Measurements from ENCODE around the gene RANBP9. TPM values are rescaled to one million over a fixed set of nuclear protein-coding genes. Genes with fewer than 3 reads are reported as not detected.

RANBP9 gene
- total and polyA plus RNA-seq, 8 donors: 9.6 to 22.2 (median 16.6) TPM

DNA sequence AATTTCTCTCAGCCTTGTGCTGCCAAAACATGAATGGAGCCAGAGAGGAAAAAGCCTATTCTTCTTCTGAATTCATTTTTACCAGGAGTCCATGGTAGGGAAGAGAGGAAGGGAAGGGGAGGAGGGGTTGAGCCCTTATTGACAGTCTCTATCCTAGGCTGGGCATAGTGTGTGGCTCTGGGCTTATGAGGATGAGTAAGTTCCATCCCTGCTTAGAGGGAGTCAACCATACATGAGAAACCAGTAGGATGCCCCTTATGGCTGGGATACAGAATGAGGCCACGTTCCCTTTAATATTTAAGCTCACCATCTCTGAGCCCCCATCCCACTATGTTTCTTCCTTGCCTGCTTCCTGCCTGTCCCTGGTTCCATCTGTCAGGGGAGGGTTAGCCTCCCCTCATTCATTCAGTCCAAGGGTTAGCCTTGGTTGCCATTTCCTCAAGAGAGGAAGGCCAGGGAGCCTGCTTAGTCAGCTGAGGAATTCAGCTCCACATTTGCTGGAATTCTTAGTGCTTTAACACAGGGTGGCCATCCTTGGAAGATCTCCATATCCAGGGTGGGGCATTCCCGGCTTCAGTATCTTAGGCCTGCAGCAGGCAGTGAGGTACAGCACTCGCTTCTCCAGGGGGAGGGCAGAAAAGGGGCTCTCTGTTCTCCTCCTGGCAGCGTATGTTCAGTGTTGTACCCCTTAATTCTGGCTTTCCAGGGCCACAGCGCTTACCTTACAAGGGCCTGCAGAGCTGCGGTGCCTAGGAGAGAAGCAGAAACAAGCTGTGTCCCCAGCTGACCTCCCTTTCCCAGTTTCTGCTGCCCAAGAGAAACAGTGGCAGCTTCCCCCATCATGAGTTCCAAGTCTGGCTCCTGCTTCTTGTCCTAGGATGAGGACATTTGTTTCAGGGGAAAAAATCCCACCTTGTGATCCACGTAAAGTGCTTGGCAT lies 124.8 kb downstream of the RANBP9 start:
- Histone ChIP-seq H3K36me3 (peaks cover 0 to 14% (median 0%) of the 10 kb centered on the region in 3 donors), H3K27ac (no peak overlapping the region), H3K4me1 (no peaks in the 10 kb centered on the region), H3K9me3 (no peaks in the 10 kb centered on the region), H3K4me3 (no peak overlapping the region), H3K27me3 (no peaks in the 10 kb centered on the region)
- WGBS, 2 donors: 97 to 98% methylated on average over 7 of the region's 7 CpGs
- intact Hi-C loops (cut with DNase I): no loop called here
- FAIRE-seq (no peak), ATAC-seq (no peak), DNase-seq (no peak)
- TF ChIP-seq, protein P1, sequence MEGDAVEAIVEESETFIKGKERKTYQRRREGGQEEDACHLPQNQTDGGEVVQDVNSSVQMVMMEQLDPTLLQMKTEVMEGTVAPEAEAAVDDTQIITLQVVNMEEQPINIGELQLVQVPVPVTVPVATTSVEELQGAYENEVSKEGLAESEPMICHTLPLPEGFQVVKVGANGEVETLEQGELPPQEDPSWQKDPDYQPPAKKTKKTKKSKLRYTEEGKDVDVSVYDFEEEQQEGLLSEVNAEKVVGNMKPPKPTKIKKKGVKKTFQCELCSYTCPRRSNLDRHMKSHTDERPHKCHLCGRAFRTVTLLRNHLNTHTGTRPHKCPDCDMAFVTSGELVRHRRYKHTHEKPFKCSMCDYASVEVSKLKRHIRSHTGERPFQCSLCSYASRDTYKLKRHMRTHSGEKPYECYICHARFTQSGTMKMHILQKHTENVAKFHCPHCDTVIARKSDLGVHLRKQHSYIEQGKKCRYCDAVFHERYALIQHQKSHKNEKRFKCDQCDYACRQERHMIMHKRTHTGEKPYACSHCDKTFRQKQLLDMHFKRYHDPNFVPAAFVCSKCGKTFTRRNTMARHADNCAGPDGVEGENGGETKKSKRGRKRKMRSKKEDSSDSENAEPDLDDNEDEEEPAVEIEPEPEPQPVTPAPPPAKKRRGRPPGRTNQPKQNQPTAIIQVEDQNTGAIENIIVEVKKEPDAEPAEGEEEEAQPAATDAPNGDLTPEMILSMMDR (IDR thresholded peaks at IDR 0.05): no peak

GRCh38 chr6:13581700-13582229 lies 129.9 kb downstream of the RANBP9 start:
- Histone ChIP-seq H3K27me3 (no peaks in the 10 kb centered on the region), H3K4me1 (no peaks in the 10 kb centered on the region), H3K9me3 (no peaks in the 10 kb centered on the region), H3K36me3 (no peaks in the 10 kb centered on the region), H3K27ac (no peak overlapping the region), H3K4me3 (no peak overlapping the region)
- WGBS, 2 donors: 86 to 90% methylated on average over 9 of the region's 9 CpGs
- FAIRE-seq (no peak), ATAC-seq (no peak), DNase-seq (no peak)
- TF ChIP-seq, protein P1 (IDR thresholded peaks at IDR 0.05): no peak
- intact Hi-C loops (cut with DNase I): no loop called here

GRCh38 chr6:13579911-13580310 lies 131.7 kb downstream of the RANBP9 start:
- no peaks in the 10 kb centered on the region for H3K36me3 ChIP-seq
- no peaks in the 10 kb centered on the region for H3K27me3 ChIP-seq
- ATAC-seq (no peak), DNase-seq (no peak), FAIRE-seq (no peak)
- H3K27ac ChIP-seq: no peak overlapping the region
- H3K4me1 ChIP-seq: peaks cover 0 to 4% (median 0%) of the 10 kb centered on the region in 3 donors
- no peak overlapping the region for H3K4me3 ChIP-seq
- intact Hi-C loops (cut with DNase I): no loop called here
- no peaks in the 10 kb centered on the region for H3K9me3 ChIP-seq
- WGBS, 2 donors: 57 to 61% methylated on average over 1 of the region's 1 CpG
- TF ChIP-seq, protein P1 (IDR thresholded peaks at IDR 0.05): no peak

- 89 to 94% methylated on average over 3 of the region's 3 CpGs for WGBS, 2 donors
- no peak overlapping the region for H3K4me3 ChIP-seq
- H3K4me1 ChIP-seq: peaks cover 0 to 4% (median 0%) of the 10 kb centered on the region in 3 donors
- H3K27me3 ChIP-seq: no peaks in the 10 kb centered on the region
- DNase-seq (no peak), ATAC-seq (no peak), FAIRE-seq (no peak)
- H3K9me3 ChIP-seq: no peaks in the 10 kb centered on the region
- no peaks in the 10 kb centered on the region for H3K36me3 ChIP-seq
- intact Hi-C loops (cut with DNase I): no loop called here
- H3K27ac ChIP-seq: no peak overlapping the region
- TF ChIP-seq, protein P1 (IDR thresholded peaks at IDR 0.05): no peak
Measured at GRCh38 chr6:13577926-13578325, 133.7 kb downstream of the RANBP9 start.

DNA sequence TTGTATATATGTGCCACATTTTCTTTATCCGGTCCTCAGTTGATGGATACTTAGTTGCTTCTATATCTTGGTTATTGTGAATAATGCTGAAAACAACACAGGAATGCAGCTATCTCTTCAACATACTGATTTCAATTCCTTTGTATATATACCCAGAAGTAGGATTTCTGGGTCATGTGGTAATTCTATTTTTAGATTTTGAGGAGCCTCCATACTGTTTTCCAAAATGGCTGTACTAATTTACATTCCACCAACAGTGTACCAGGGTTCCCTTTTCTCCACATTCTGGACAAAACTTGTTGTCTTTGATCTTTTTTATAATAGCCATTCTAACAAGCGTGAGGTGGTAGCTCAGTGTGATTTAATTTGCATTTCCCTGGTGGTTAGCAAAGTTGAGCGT lies 135.6 kb downstream of the RANBP9 start:
- TF ChIP-seq, protein P1 (IDR thresholded peaks at IDR 0.05): no peak

More for the DNA sequence above, 135.6 kb downstream of the RANBP9 start:
- WGBS, 2 donors: 88 to 96% methylated on average over 3 of the region's 3 CpGs
- FAIRE-seq (no peak), ATAC-seq (no peak), DNase-seq (no peak)
- Histone ChIP-seq H3K4me3 (no peak overlapping the region), H3K27ac (no peak overlapping the region), H3K9me3 (no peaks in the 10 kb centered on the region), H3K27me3 (no peaks in the 10 kb centered on the region), H3K4me1 (peaks cover 0 to 4% (median 0%) of the 10 kb centered on the region in 3 donors), H3K36me3 (no peaks in the 10 kb centered on the region)
- intact Hi-C loops (cut with DNase I): no loop called here

Measured in pancreas (tissue), 10 donors.